ENCODE results near the gene RPSA. TPM values are rescaled to one million over a fixed set of nuclear protein-coding genes. Genes with fewer than 3 reads are reported as not detected.

RPSA gene
- polyA plus RNA-seq, 2 of the 4 experiments (the other 2 are of a cell fraction), result 2,484 to 3,141 TPM

DNA sequence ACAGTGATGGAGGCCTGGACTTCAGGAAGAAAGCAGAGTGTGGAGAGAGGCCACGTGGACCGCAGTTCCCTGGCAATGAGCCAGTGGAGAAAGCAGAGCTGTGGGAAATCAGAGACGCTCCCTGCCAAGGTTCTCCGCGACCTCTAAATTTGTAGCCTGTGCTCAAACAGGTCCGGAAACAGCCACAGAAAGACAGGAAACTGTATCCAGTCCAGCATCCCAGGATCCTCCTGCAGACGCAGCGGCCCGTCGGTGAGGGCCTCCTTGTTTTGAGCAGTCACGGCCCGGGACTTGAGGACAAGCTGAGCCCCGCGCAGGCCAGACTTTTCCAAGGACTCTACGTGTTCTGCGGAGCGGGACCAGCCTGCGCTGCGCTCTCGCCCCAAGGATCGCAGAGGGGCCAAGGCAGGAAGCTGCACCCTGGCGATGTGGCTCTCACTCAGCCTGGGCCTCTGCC, 22.3 kb downstream of the RPSA start:
- Histone ChIP-seq H3K4me3 (no peak overlapping the region), H3K4me1 (no peaks in the 10 kb centered on the region), H3K4me2 (no peak overlapping the region), H3K27ac (no peak overlapping the region), H3K9me3 (no peaks in the 10 kb centered on the region)
- TF ChIP-seq ZFP36 (IDR thresholded peaks at IDR 0.05; ENCODE audit: borderline replicate concordance, partially characterized antibody) (no peak), TFCP2L1 (CRISPR knock-in tag; IDR thresholded peaks at IDR 0.05) (no peak), MAFK (IDR thresholded peaks at IDR 0.05; ENCODE audit: partially characterized antibody) (no peak), HEYL (CRISPR knock-in tag; IDR thresholded peaks at IDR 0.05) (no peak), RNF2 (IDR thresholded peaks at IDR 0.05; ENCODE audit: borderline replicate concordance, low read depth) (no peak), ESRRA (IDR thresholded peaks at IDR 0.05; ENCODE audit: borderline replicate concordance, low read length) (no peak), FOSB (CRISPR knock-in tag; IDR thresholded peaks at IDR 0.05) (no peak), ZNF302 (CRISPR knock-in tag; IDR thresholded peaks at IDR 0.05) (no peak), NPAS2 (CRISPR knock-in tag; IDR thresholded peaks at IDR 0.05; ENCODE audit: borderline replicate concordance) (no peak), NFE2L2 (conservative IDR thresholded peaks at IDR 0.05; ENCODE audit: low read length) (no peak), SMC3 (IDR thresholded peaks at IDR 0.05) (no peak)
- DNase-seq (ENCODE audit: low read depth in 1 of 2, low spot score in 1 of 2) (no peak), ATAC-seq (no peak), FAIRE-seq (no peak)
- POLR2A ChIA-PET, result no interaction called here
- 86% methylated on average over 21 of the region's 22 CpGs for WGBS (ENCODE audit: missing lambda C conversion rate)
- CTCF ChIA-PET, result interaction anchor here (1.0 to 2.0 kb wide), 2 partner anchors 19 to 27 kb away, joined by 3 to 8 read pairs; no protein-coding TSS in a partner anchor

DNA sequence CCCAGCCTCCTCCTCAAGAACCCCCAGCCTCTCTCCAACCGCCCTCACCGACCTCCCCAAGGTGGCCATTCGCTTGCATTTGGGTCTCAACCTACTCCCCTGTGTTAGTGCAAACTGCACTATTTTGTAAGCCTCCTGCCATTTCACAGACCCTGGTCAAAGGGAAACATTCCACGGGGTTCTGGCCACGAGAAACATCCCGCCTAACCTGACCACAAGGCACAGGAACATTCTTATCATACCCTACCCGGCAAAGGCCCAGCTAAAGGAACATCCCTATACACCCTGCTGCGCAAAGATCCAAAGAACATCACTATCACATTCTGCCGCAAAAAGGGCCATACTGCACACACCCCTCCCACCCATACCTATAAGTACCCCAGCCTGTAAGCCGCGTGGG, 22.9 kb downstream of the RPSA start:
- Histone ChIP-seq H3K4me3 (no peak overlapping the region), H3K4me1 (no peaks in the 10 kb centered on the region), H3K27ac (no peak overlapping the region), H3K9me3 (no peaks in the 10 kb centered on the region), H3K4me2 (no peak overlapping the region)
- ATAC-seq (no peak), DNase-seq (ENCODE audit: low read depth in 1 of 2, low spot score in 1 of 2) (no peak), FAIRE-seq (no peak)
- 80% methylated on average over 11 of the region's 11 CpGs for WGBS (ENCODE audit: missing lambda C conversion rate)
- ChIA-PET POLR2A (no interaction called here), CTCF (interaction anchor here (0.6 to 1.7 kb wide), 5 partner anchors 18 to 113 kb away, joined by 3 to 6 read pairs (median 3); no protein-coding TSS in a partner anchor)
- no peak for TF ChIP-seq ZSCAN20 (CRISPR knock-in tag; IDR thresholded peaks at IDR 0.05)
- TF ChIP-seq, protein P1, sequence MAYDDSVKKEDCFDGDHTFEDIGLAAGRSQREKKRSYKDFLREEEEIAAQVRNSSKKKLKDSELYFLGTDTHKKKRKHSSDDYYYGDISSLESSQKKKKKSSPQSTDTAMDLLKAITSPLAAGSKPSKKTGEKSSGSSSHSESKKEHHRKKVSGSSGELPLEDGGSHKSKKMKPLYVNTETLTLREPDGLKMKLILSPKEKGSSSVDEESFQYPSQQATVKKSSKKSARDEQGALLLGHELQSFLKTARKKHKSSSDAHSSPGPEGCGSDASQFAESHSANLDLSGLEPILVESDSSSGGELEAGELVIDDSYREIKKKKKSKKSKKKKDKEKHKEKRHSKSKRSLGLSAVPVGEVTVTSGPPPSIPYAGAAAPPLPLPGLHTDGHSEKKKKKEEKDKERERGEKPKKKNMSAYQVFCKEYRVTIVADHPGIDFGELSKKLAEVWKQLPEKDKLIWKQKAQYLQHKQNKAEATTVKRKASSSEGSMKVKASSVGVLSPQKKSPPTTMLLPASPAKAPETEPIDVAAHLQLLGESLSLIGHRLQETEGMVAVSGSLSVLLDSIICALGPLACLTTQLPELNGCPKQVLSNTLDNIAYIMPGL (CRISPR knock-in tag; IDR thresholded peaks at IDR 0.05; ENCODE audit: borderline replicate concordance), result no peak
- no peak for TF ChIP-seq CHD4 (IDR thresholded peaks at IDR 0.05; ENCODE audit: borderline replicate concordance)
- TF ChIP-seq EHMT2 (IDR thresholded peaks at IDR 0.05; ENCODE audit: low read depth), result no peak
- TF ChIP-seq MAZ (IDR thresholded peaks at IDR 0.05; ENCODE audit: borderline replicate concordance, low read depth, low read length), result no peak
- TF ChIP-seq POLR2AphosphoS2 (conservative IDR thresholded peaks at IDR 0.05; ENCODE audit: low read length), result no peak

DNA sequence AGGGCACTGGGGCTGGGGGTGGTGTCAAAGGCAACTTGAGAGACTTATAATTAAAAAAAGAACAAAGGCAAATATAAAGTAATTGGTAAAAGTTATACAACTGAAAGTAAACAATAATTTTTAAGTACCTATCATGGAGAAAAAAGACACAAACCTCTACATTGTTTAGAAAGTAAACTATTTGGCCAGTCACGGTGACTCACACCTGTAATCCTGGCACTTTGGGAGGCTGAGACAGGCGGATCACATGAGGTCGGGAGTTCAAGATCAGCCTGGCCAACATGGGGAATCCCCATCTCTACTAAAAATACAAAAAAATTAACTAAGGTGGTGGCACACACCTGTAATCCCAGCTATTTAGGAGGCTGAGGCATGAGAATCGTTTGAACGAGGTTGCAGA, 25.8 kb downstream of the RPSA start:
- no peak for TF ChIP-seq FOSL2 (IDR thresholded peaks at IDR 0.05)
- peak; percentile 34; the same call in 1 of the 2 replicates for TF ChIP-seq FOSL2 (CRISPR knock-in tag; IDR thresholded peaks at IDR 0.05)
- no peak for TF ChIP-seq POLR2AphosphoS2 (conservative IDR thresholded peaks at IDR 0.05; ENCODE audit: low read length)
- WGBS (ENCODE audit: missing lambda C conversion rate), result 48% methylated on average over 5 of the region's 5 CpGs
- Histone ChIP-seq H3K4me1 (no peaks in the 10 kb centered on the region), H3K4me2 (no peak overlapping the region), H3K9me3 (no peaks in the 10 kb centered on the region), H3K4me3 (no peak overlapping the region), H3K27ac (no peak overlapping the region)
- ChIA-PET POLR2A (no interaction called here), CTCF (interaction anchor here (1.8 to 2.8 kb wide), 3 partner anchors 15 to 66 kb away, joined by 6 to 12 read pairs (median 10); no protein-coding TSS in a partner anchor)
- DNase-seq (ENCODE audit: low read depth in 1 of 2, low spot score in 1 of 2) (no peak), ATAC-seq (no peak), FAIRE-seq (no peak)

DNA sequence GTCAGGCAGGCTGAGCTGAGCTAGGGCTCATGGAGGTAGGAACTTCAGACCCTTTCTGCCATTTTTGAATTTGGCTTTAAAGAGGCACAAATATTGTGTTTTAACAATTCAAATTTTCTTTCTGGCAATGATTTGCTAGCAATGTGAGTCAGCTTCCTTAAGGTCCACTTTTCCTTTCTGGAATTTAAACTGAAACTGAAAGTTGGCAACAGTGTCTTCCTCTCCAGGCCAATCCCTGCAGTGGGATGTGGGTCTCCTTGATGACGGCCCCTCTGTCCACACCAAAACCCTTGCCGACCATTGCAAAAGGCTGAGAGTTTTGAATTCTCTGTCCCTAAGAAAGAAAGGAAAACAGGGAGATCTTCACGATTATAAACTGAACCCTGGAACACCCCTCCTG, 27.1 kb downstream of the RPSA start:
- TF ChIP-seq SMC3 (IDR thresholded peaks at IDR 0.05) (no peak), MYC (IDR thresholded peaks at IDR 0.05; ENCODE audit: borderline replicate concordance, low read length) (no peak), TFCP2L1 (CRISPR knock-in tag; IDR thresholded peaks at IDR 0.05) (no peak)
- TF ChIP-seq, protein P2, sequence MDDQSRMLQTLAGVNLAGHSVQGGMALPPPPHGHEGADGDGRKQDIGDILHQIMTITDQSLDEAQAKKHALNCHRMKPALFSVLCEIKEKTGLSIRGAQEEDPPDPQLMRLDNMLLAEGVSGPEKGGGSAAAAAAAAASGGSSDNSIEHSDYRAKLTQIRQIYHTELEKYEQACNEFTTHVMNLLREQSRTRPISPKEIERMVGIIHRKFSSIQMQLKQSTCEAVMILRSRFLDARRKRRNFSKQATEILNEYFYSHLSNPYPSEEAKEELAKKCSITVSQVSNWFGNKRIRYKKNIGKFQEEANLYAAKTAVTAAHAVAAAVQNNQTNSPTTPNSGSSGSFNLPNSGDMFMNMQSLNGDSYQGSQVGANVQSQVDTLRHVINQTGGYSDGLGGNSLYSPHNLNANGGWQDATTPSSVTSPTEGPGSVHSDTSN (IDR thresholded peaks at IDR 0.05), result no peak
- ChIA-PET CTCF (interaction anchor here (2.5 to 2.8 kb wide), 2 partner anchors 14 to 66 kb away, joined by 10 to 12 read pairs; no protein-coding TSS in a partner anchor), POLR2A (interaction anchor here (1.0 kb wide), 1 partner anchor 27 kb away, joined by 3 read pairs; the partner anchor contains the start of gene RPSA)
- DNase-seq (ENCODE audit: low read depth in 1 of 2, low spot score in 1 of 2) (no peak), ATAC-seq (no peak), FAIRE-seq (no peak)
- Histone ChIP-seq H3K27ac (0 out of 6 replicates have a peak overlapping the region, but pooled peaks of 1 of the 2 experiments have one; percentile 16), H3K4me3 (no peak overlapping the region), H3K4me2 (no peak overlapping the region), H3K4me1 (no peaks in the 10 kb centered on the region), H3K9me3 (no peaks in the 10 kb centered on the region)
- WGBS (ENCODE audit: missing lambda C conversion rate), result 66% methylated on average over 3 of the region's 3 CpGs
